KOPT-K1 (cell line): ENCODE results near the gene PRUNE1.

Source experiments
- H3K27ac ChIP-seq: fragments of 200-600 bp; sonication (generic); 2 replicates; pipeline ENCODE4 v1.5.1; 2016; ENCODE audit warnings: antibody characterized with exemption, mild to moderate bottlenecking, low read depth, low read length; ENCODE audit not compliant: poor library complexity, severe bottlenecking
- H3K36me3 ChIP-seq: fragments of 200-600 bp; sonication (generic); 2 replicates; pipeline ENCODE4 v1.5.1; 2017; ENCODE audit warnings: antibody characterized with exemption, mild to moderate bottlenecking, low read length, moderate library complexity; ENCODE audit not compliant: insufficient read depth
- H3K9me3 ChIP-seq: fragments of 200-600 bp; sonication (generic); 2 replicates; pipeline ENCODE4 v1.5.1; 2017; ENCODE audit warnings: antibody characterized with exemption, low read length, mild to moderate bottlenecking; ENCODE audit not compliant: insufficient read depth, poor library complexity, severe bottlenecking

The PRUNE1 gene

GRCh38 chr1:151047925-151048644 lies 39.8 kb downstream of the PRUNE1 start:
- Histone ChIP-seq H3K9me3 (no peaks in the 10 kb centered on the region), H3K27ac (peak overlapping the region; percentile 52), H3K36me3 (peaks cover 22% of the 10 kb centered on the region)

DNA sequence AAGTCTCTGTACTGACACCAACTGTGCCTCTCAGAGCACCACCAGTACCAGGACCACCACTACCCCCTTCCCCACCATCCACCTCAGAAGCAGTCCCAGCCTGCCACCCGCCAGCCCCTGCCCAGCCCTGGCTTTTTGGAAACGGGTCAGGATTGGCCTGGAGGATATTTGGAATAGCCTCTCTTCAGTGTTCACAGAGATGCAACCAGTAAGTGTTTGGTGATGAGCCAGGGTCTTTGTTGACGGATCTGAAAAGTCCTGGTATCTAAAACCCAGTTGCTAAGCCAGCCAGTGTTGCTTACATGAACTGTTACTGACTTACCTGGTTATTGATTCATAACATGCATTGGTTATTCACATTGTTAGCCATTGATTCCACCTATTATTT lies 40.4 kb downstream of the PRUNE1 start:
- no peak overlapping the region for H3K27ac ChIP-seq
- no peaks in the 10 kb centered on the region for H3K9me3 ChIP-seq
- H3K36me3 ChIP-seq, result peaks cover 27% of the 10 kb centered on the region

DNA sequence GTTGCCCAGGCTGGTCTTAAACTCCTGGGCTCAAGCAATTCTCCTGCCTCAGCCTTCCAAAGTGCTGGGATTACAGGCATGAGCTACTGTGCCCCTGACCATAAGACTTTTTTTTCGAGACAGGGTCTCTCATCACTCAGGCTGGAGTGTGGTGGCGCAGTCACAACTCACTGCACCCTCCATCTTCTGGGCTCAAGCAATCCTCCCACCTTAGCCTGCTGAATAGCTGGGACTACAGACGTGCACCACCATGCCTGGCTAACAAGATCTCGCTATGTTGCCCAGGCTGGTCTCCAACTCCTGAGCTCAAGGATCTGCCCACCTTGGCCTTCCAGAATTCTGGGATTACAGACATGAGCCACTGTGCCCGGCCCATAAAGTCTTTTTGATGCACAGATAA lies 41.2 kb downstream of the PRUNE1 start:
- Histone ChIP-seq H3K36me3 (peaks cover 36% of the 10 kb centered on the region), H3K27ac (no peak overlapping the region), H3K9me3 (no peaks in the 10 kb centered on the region)

DNA sequence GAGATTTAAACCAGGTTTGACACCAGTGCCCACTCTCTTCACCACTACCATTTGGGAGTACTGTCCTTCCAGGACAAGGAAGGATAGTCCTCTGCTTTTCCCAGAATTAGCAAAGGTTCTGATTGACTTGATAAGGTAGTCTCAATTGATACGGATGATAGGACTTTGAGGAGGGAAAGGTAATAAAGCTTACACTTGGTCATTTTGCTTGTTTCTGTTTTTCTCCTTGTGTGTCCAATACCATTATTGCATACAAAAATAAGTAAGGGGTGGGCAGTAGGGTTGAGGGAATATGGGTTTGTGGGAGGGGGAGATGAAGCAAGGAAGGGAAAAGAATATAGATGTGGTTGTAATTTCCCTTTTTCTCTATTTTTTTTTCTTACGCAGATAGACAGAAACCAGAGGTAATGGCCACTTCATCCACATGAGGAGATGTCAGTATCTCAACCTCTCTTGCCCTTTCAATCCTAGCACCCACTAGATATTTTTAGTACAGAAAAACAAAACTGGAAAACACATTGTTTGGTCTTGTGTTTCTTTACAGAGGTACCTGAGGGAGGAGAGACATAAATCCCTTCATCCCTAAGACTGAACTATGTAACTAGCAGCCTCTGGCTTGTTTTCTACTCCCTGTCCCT lies 41.9 kb downstream of the PRUNE1 start:
- no peaks in the 10 kb centered on the region for H3K9me3 ChIP-seq
- no peak overlapping the region for H3K27ac ChIP-seq
- H3K36me3 ChIP-seq, result peaks cover 43% of the 10 kb centered on the region

- peaks cover 52% of the 10 kb centered on the region for H3K36me3 ChIP-seq
- no peak overlapping the region for H3K27ac ChIP-seq
- no peaks in the 10 kb centered on the region for H3K9me3 ChIP-seq
These were observed 43.2 kb downstream of the PRUNE1 start for GRCh38 chr1:151051356-151052009.

GRCh38 chr1:151054971-151055547 lies 46.8 kb downstream of the PRUNE1 start:
- H3K27ac ChIP-seq, result no peak overlapping the region
- H3K9me3 ChIP-seq, result no peaks in the 10 kb centered on the region
- peaks cover 52% of the 10 kb centered on the region for H3K36me3 ChIP-seq

GRCh38 chr1:151055581-151055980 lies 47.3 kb downstream of the PRUNE1 start:
- H3K36me3 ChIP-seq, result peaks cover 52% of the 10 kb centered on the region
- peak overlapping the region; percentile 58 for H3K27ac ChIP-seq
- no peaks in the 10 kb centered on the region for H3K9me3 ChIP-seq

- Histone ChIP-seq H3K9me3 (no peaks in the 10 kb centered on the region), H3K27ac (peak overlapping the region; percentile 58), H3K36me3 (peaks cover 50% of the 10 kb centered on the region)
These were observed 47.9 kb downstream of the PRUNE1 start for GRCh38 chr1:151056149-151056548.

DNA sequence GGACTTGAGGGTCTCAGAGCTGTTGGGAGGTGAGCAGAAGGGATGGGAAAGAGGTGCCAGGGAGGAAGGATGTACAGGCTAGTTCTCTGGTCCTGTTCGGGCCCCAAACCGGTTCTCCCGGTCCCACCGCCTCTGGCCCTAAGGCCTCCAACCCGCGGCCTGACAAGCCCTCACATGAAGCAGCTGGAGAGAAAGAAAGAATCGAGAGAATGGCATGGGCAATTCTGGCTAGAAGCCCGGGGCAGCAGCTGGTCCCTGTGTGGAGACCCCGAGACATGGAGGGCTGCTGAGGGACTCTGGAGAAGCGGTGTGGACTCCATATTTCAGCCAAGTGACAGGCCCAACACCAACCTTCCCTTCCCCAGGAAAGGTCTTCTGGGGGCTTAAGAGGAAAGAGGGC lies 50.4 kb downstream of the PRUNE1 start:
- H3K36me3 ChIP-seq, result peaks cover 24% of the 10 kb centered on the region
- no peaks in the 10 kb centered on the region for H3K9me3 ChIP-seq
- H3K27ac ChIP-seq, result peak overlapping the region; percentile 84

- Histone ChIP-seq H3K36me3 (peaks cover 18% of the 10 kb centered on the region), H3K9me3 (no peaks in the 10 kb centered on the region), H3K27ac (peak within 1 kb of the TSS; percentile 84)
These were observed 51.1 kb downstream of the PRUNE1 start, which contains the start of gene CDC42SE1 for GRCh38 chr1:151059109-151060006. TSS of gene CDC42SE1 (minus strand) at chr1:151059622. CDS start at chr1:151055730, 3,892 bp downstream.

DNA sequence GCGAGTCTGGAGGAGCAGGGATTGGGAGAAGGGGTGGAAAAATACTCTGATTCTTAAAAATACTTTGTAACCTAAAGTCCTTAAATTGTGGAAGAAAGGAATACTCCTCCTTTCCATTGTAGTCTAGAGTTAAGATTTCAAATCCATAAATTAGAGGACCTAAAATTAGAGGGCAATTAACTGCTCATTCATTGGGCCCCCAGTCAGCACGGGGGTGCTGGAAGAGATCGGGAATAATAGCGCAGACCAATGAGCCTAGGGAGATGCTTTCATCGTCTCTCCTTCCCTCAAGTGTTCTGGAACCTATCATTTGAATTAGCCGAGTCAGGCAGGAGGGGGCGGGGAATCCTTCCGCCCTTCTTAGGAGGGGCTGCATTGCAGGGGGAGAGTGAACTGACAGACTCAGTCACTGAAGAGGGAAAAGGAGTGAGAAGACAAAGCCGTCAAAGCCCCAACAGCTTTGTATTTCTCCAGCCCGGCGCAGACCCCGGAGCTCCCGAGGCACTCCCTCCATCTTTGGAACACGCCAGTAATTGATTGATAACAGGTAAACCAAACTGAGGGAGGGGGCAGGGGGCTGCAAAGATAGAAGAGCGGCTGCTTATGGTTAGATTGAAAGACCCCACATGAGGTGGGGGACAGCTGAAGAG lies 51.9 kb downstream of the PRUNE1 start, which contains the start of gene MLLT11:
MLLT11 (plus strand) TSS at position 391 of the 650 bp plus-strand sequence. CDS start 6,828 bp downstream, outside the sequence.
- Histone ChIP-seq H3K9me3 (no peaks in the 10 kb centered on the region), H3K36me3 (peaks cover 10% of the 10 kb centered on the region), H3K27ac (peak within 1 kb of the TSS; percentile 84)

DNA sequence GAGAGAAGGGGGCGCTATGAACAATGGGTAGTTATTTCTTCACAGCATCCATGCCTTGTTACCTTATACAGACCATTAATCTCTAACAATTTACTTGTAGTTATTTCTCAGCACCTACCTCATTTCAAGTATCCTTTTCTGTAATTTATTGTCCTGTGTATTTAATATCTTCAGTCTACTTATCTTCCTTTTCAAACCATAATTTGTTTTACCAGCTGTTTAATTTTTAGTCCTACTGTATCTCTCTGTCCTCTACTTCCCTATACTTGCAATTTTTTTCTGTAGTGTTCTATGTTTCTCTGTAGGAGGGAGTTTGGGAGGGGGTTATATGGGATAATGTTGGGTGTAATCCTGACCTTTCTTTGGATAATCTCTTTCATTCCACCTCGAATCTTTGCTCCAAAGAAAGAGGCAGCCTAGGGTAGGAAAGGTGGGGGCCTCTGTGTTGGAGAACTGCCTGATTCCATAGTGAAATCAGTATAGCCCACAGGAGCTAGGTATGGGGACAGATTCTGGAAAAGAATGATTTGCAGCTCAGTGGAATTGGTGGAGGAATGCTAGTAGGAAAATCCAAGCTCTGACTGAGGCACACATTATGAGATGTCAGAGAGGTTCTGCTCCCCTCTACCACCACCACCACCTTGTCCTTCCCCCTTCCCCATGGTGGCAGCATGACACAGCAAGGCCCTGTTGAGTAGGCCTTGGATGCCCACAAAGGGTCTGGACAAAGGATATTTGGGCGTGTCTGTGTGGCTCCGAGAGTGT lies 52.6 kb downstream of the PRUNE1 start:
- H3K36me3 ChIP-seq, result peaks cover 4% of the 10 kb centered on the region
- peak overlapping the region; percentile 84 for H3K27ac ChIP-seq
- H3K9me3 ChIP-seq, result no peaks in the 10 kb centered on the region

DNA sequence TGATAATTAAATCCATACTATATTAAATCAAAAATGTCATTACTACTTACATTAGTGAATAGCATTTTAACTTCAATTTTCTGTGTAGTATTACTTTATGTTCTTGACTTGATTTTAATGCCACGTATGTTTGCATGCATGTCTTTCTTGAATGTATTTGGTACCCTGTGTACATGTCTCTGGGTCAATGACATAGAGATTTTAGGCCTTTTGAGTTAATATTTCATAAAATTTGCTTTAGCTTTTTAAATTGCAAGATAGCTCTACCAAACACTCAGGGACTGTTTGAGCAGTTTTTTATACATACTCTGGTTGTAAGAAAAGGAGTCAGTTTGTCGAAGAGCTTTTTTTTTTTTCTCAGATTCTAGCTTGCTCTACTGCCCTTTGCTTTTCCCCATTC lies 53.5 kb downstream of the PRUNE1 start:
- Histone ChIP-seq H3K9me3 (no peaks in the 10 kb centered on the region), H3K36me3 (peaks cover 9% of the 10 kb centered on the region; the same call in 1 of the 2 replicates), H3K27ac (peak overlapping the region; percentile 84)
